Activated CD4-positive, CD25-positive, alpha-beta regulatory T cell (primary cell): ENCODE results near the gene BRSK2.
"Not testable (repeated sequence)": the region's sequence is repeated elsewhere in the genome, so short reads cannot be mapped to it uniquely, and the experiment has no call there.

Experiments
- DNase-seq, 4 experiments: peaks; one replicate each; lab custom pipeline; 2025; lab: John Stamatoyannopoulos, UW

The BRSK2 gene

GRCh38 chr11:1409852-1410125 is 20.1 kb downstream of the BRSK2 start:
- not testable (repeated sequence) for DNase-seq

- no peak for DNase-seq
Observed at GRCh38 chr11:1410366-1411291, 20.9 kb downstream of the BRSK2 start.

- no peak for DNase-seq
Observed at GRCh38 chr11:1411301-1411700, 21.6 kb downstream of the BRSK2 start.

- not testable (repeated sequence) for DNase-seq
Observed at GRCh38 chr11:1411739-1412138, 22.0 kb downstream of the BRSK2 start.

GRCh38 chr11:1412377-1413095 is 22.8 kb downstream of the BRSK2 start:
- no peak for DNase-seq

GRCh38 chr11:1414650-1415049 is 24.9 kb downstream of the BRSK2 start:
- DNase-seq: no peak

GRCh38 chr11:1415631-1416030 is 25.9 kb downstream of the BRSK2 start:
- DNase-seq: no peak

- not testable (repeated sequence) for DNase-seq
Observed at GRCh38 chr11:1418192-1418795, 28.6 kb downstream of the BRSK2 start.

GRCh38 chr11:1419811-1420210 is 30.1 kb downstream of the BRSK2 start:
- DNase-seq: no peak

GRCh38 chr11:1421291-1421690 is 31.6 kb downstream of the BRSK2 start:
- no peak for DNase-seq

GRCh38 chr11:1422481-1422880 is 32.7 kb downstream of the BRSK2 start:
- DNase-seq: no peak

GRCh38 chr11:1422981-1423380 is 33.2 kb downstream of the BRSK2 start:
- no peak for DNase-seq

GRCh38 chr11:1423406-1423805 is 33.7 kb downstream of the BRSK2 start:
- DNase-seq: not testable (repeated sequence)

GRCh38 chr11:1425006-1425405 is 35.3 kb downstream of the BRSK2 start:
- no peak for DNase-seq

- DNase-seq: no peak
Observed at GRCh38 chr11:1425439-1425838, 35.7 kb downstream of the BRSK2 start.

GRCh38 chr11:1428762-1429316 is 39.1 kb downstream of the BRSK2 start:
- DNase-seq: no peak

- no peak for DNase-seq
Observed at GRCh38 chr11:1433568-1433967, 43.8 kb downstream of the BRSK2 start.

- DNase-seq: no peak
Observed at GRCh38 chr11:1433977-1434640, 44.4 kb downstream of the BRSK2 start.

- not testable (repeated sequence) for DNase-seq
Observed at GRCh38 chr11:1435479-1435819, 45.7 kb downstream of the BRSK2 start.

GRCh38 chr11:1435820-1436467 is 46.2 kb downstream of the BRSK2 start:
- DNase-seq: no peak

GRCh38 chr11:1436468-1437039 is 46.8 kb downstream of the BRSK2 start:
- DNase-seq: no peak
